HG03135 (cell line): ENCODE results near the gene RCOR2.

Experiments
- ATAC-seq: cut with Tn5 transposase; IDR thresholded peaks from one replicate; pipeline ENCODE4 v1.9.1; 2021; ENCODE audit warnings: mild to moderate bottlenecking, moderate library complexity; ENCODE audit not compliant: unreplicated experiment

The RCOR2 gene

DNA sequence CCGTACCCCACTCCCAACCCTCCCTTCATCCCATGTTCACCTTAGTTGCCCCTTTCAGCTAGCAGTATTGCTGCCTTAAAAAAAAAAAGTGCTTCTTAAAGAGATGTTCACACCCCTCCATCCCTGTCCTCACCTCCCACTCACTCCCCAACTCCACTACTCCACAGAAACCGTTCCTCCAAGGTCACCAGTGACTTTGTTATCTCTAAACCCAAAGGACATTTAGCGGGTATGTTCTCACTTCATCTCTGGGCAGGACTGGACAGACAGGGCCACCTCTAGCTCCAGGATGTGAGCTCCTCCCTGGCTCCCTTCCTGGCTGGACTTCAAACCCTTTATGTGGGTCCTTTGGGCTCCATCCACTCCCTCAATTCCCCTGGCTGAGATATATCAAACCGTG lies 6.4 kb upstream of the RCOR2 start:
- no peak for ATAC-seq

DNA sequence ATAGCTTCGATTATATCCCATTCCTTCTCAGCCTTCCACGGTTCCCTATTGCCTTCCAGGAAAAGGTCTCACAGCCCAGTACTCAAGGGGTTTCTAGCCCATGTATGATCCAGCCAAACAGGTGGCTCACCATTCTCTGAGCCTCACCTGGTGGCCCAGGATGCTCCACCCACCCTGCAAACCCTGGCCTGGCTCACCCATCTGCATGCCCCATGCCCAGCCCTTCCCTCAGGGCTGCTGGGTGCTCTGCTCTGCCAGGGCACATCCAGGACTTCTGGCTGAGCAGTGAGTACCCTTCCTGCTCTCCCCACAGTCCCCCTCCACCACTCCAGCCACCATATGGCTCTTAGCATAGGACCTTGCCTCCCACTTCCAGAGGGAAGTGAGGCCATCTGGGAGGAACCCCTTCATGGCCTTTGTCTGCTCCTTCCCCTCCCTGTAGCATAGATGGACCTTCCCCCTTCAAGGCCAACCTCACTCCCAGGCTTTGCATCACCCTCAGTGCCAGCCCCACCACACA lies 5.8 kb upstream of the RCOR2 start:
- ATAC-seq = no peak

DNA sequence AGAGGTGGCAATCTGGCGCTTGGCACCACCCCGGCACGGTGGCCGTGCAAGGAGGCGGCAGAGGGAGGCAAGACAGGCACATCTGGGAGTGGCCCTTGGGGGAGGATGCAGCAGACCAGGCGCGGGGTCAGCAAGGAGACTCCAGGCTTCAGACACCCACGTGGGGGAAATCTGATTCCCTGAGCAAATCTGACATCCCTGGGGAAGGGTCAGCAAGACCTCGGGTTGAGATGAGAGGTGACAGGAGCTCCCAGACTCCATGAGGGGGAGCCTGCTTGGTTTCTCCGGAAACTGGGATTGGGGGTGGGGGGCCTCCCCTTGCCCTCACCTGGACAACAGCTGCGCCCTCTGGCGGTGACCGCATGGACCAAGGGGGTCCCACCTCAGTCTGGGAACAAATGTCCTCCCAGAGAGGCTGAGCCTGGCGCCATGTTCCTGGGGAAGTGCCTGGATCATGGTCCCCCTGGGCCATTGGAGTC lies 4.0 kb upstream of the RCOR2 start:
- no peak for ATAC-seq

- no peak for ATAC-seq
Observed at GRCh38 chr11:63920126-63920938, 3.4 kb upstream of the RCOR2 start.

GRCh38 chr11:63919267-63920125 lies 2.5 kb upstream of the RCOR2 start:
- ATAC-seq = no peak

- no peak for ATAC-seq
Observed at GRCh38 chr11:63918507-63919191, 1.7 kb upstream of the RCOR2 start.

GRCh38 chr11:63917692-63918506 lies 935 bp upstream of the RCOR2 start:
- ATAC-seq = no peak

DNA sequence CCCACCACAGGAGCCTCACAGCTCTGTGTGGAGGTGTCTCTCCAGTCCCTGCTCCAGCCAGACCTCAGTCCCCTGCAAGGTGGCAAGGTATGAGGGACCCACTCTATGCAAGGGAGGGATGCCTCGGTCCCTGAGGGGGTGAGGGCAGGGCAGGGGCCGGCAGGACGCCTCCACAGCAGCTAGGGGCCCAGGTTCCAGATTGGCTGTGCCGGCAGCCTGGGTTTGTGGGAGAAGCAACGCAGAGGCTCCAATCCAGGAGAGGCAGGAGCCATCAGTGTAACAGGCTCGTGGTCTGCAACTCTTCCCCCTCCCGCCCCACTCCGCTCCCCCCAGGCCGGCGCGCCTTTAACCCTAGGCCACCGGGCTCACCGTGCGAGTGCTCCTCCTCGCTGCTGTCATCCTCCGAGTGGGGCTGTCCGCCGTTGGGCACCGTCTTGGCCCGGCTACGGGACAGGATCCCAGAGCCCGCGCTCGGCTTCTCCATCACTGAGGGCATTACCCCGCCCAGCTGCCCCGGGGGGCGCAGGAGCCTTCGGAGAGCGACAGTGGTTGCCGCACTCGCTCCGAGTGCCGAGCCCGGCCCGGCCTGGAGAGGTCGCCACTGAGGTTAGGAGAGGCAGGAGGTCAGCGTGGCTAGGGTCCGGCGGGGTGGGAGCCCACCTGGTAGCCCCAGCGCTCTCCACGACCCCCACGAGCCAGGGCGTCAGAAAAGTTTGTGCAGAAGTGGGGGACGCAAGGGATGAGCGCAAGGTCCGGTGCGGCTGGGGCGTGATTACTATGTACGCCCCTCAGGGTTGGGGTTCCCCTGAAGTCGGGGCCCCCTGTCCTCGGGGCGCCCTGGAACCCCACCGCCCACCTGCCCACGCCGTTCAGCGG lies 765 bp downstream of the RCOR2 start:
- ATAC-seq = no peak

- ATAC-seq = no peak
Observed at GRCh38 chr11:63914896-63915691, 1.9 kb downstream of the RCOR2 start.

DNA sequence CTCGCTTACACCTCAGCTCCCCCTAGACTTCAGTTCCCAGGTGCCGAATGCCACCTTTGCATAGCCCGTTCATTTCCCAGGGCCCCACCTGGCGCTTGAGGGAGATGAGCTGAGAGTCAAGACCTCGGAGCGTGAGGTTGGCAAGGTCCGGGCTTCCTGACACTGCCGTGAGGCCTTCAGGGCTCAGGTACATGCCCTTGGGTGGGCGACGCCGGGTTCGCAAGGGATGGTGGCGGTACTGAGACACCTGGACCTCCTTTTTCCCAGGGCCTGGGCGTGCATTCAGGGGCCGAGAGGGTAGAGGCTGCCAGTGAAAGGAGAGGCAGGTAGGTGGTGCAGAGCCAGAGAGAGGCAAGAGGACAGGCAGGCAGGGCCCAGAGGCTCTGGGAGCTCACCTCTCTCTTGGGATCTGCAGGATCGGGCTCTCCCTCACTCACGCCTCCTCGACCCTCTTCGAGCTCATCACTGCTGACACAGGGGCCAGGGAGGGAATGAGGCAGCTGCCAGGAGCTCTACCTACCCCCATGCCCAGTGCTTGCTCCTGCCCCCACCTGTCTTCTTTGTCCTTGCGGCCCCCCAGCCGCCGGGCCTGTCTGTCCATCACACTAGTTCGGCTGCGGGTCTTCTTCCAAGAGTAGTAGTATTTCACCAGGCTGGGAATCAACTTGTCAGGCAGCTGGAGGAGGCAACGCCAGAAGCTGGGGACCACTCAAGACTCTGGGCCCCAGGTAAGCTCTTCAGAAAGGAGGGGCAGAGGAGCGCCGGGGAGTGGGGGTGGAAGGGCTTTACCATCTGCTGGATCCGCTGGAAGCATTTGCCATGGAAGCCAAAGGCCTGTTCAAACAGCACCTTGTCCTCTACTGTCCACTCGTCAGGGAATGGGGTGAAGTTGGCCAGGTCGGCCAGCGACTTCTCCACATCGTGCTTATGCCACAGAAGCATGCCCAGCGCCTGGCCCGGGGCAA lies 2.8 kb downstream of the RCOR2 start:
- ATAC-seq = no peak

- no peak for ATAC-seq
Observed at GRCh38 chr11:63912678-63913077, 4.3 kb downstream of the RCOR2 start.

DNA sequence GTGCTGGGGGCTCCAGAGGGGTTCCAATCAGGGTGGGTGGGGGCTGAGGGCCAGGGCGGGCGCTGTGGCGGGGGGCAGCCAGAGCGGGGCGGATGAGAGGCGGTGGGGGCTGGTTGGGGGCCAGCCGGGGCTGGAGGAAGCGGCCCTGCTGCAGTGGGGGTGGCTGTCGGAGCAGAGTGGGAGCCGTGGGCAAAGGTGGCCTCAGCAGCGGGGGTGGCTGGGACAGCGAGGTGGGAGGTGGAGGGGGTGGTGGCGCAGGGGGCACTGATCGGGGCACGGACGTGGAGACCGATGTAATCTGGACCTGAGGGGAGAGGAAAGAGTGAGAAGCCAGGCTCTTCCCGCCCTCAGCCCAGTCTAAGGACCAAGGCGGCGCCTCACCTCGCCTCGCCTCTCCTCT lies 5.1 kb downstream of the RCOR2 start:
- no peak for ATAC-seq

DNA sequence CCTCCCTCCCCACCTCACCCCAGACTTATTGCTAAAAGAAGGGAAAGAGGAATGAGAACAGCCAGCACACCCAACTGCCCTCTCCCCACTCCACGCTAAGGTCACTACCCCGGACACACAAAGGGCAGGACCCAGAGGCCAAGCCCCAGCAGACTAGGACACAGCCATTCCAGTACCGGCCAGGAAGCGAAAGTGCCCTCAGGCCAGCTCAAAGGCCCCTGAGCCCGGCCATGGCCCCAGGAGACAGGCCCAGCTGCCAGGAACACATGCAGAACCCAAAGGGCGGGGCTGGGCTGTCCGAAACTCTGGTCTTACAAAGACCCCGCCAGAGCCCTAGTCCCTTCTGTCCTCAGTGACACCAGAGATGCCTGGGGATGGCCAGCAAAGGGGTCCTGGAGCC lies 5.5 kb downstream of the RCOR2 start:
- ATAC-seq = no peak

- ATAC-seq = no peak
Observed at GRCh38 chr11:63910675-63911074, 6.3 kb downstream of the RCOR2 start.

DNA sequence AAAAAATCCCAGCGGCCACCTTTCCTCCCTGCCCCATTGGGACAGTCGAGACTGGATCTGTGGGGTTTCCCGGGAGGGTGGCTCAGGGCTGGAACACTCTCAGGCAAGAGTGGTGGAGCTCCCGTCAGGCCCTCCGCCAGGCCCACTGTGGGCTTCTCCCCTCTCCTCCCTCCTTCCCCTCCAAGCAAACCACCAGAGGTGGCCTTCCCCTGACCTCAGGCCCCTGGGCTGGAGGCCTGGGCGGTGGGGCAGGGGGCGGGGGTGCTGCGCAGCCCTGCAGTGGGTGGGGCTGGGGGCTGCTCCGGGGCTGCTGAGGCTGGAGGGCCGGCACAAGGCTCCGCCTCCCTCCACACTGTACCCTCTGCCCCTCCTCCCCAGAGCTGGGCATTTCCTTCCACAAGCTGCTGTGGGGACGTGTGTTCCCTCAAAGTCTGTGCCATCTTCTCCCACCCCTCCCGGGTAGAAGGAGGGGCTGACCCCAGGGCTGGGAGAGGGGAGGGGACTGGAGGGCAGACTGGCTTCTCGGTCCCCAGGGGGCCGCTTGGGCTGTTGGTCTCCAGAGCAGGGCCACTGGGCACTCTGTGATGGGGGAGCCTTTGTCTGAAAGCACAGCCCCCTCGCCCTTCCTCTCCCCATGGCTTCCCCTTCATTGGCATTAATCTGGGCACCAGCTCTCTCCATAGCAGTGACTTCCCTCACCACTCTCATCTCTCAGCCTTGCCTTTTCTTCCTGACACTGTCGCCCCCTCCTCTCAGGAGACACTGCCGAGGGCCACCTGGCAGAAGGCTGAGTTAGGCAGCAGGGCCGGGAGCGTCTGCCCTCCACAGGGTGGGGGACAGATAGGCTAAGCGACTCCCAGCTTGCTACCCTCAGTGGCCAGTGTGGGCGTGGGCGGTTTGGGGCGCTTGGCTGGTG lies 7.1 kb downstream of the RCOR2 start:
- no peak for ATAC-seq

- ATAC-seq = no peak
Observed at GRCh38 chr11:63908631-63909401, 8.1 kb downstream of the RCOR2 start.
